Astrocyte of the spinal cord (primary cell): ENCODE results near the gene PRKD1.

Experiments used
- DNase-seq: peaks from one replicate; pipeline ENCODE4 v3.0.0; 2011; ENCODE audit warnings: low read depth, low spot score
- H3K4me3 ChIP-seq: 2 replicates; pipeline ENCODE4 v1.5.1; 2011; ENCODE audit warnings: low read depth, mild to moderate bottlenecking, low read length, moderate library complexity
- in situ Hi-C: cut with HindIII; loops from 2 replicates; pipeline ENCODE4 v1.10.0; 2017; ENCODE audit warnings: low sequenced_read_pairs
- TF ChIP-seq, protein P1 (sequence below): IDR thresholded peaks from 2 replicates; pipeline ENCODE4 v1.5.1; 2012; ENCODE audit warnings: low read depth, mild to moderate bottlenecking, low read length, inconsistent platforms

PRKD1 gene

GRCh38 chr14:29927376-29928116, at the start of gene PRKD1:
Gene PRKD1 (minus strand): TSS chr14:29927847.
- in situ Hi-C loops: no loop called here
- H3K4me3 ChIP-seq: peak within 1 kb of the TSS; percentile 87
- peak; percentile 75 for DNase-seq
- TF ChIP-seq, protein P1, sequence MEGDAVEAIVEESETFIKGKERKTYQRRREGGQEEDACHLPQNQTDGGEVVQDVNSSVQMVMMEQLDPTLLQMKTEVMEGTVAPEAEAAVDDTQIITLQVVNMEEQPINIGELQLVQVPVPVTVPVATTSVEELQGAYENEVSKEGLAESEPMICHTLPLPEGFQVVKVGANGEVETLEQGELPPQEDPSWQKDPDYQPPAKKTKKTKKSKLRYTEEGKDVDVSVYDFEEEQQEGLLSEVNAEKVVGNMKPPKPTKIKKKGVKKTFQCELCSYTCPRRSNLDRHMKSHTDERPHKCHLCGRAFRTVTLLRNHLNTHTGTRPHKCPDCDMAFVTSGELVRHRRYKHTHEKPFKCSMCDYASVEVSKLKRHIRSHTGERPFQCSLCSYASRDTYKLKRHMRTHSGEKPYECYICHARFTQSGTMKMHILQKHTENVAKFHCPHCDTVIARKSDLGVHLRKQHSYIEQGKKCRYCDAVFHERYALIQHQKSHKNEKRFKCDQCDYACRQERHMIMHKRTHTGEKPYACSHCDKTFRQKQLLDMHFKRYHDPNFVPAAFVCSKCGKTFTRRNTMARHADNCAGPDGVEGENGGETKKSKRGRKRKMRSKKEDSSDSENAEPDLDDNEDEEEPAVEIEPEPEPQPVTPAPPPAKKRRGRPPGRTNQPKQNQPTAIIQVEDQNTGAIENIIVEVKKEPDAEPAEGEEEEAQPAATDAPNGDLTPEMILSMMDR: peak; percentile 1

DNA sequence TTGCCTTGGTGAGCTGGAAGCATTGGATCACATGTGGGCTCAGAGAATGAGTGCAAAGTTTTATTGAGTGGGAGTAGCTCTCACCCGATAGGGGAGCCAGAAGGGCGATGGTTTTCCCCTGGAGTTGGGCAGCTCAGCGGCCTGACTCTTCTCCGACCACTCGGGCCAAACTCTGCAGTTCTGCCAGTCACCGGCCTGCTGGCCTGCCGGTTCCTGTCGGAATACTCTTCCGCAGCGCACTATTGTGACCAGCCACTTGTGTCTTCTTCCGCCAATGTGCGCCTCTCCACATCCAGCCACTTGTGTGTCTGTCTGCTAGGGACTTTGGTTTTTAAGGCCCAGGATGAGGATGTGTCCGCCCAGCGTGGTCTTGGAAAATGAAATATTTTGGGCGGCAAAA, 43.5 kb upstream of the PRKD1 start:
- H3K4me3 ChIP-seq: no peak overlapping the region
- TF ChIP-seq, protein P1: no peak
- no peak for DNase-seq
- in situ Hi-C loops: no loop called here

DNA sequence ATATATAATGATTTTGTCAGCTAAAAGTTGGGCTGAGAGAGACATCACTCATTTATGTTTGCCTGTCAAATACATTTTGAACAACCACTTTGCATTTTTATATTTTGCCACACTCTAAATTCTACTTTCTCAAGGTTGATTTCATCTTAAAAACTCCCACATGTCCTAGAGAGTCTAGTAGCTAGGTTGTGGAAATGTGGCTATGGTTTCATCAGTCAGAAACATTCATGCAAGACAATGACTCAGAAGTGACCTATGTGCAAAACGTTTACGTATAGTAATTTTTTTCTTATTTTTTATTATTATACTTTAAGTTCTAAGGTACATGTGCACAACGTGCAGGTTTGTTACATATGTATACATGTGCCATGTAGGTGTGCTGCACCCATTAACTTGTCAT, 27.4 kb upstream of the PRKD1 start:
- no peak for DNase-seq
- TF ChIP-seq, protein P1: no peak
- no peak overlapping the region for H3K4me3 ChIP-seq
- in situ Hi-C loops: no loop called here

GRCh38 chr14:29953501-29953900, 25.9 kb upstream of the PRKD1 start:
- in situ Hi-C loops: no loop called here
- no peak for DNase-seq
- TF ChIP-seq, protein P1: no peak
- H3K4me3 ChIP-seq: no peak overlapping the region

DNA sequence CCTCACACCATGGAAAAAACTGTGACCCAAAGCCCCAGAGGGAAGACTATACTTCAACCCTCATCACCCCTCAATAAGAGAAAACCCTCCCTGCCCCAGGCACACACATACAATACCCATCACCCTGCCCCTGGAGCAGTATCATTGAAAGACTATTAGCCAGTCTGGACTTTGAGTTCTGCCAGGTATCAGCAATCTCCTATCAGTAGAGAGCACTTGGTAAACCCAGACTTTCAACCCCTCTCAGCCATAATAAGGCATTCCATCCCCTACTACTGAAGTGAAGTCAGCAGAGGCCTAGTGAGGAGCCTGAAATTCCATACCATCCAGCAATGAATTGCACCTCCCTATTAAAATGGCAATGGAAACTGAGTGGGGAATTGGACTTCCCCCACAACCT, 16.4 kb upstream of the PRKD1 start:
- in situ Hi-C loops: no loop called here
- TF ChIP-seq, protein P1: no peak
- no peak overlapping the region for H3K4me3 ChIP-seq
- DNase-seq: no peak

GRCh38 chr14:29941401-29941800, 13.8 kb upstream of the PRKD1 start:
- in situ Hi-C loops: no loop called here
- DNase-seq: no peak

More at GRCh38 chr14:29941401-29941800, 13.8 kb upstream of the PRKD1 start:
- TF ChIP-seq, protein P1: no peak
- H3K4me3 ChIP-seq: no peak overlapping the region
